ENCODE data around the gene SOX11. TPM values are rescaled to one million over a fixed set of nuclear protein-coding genes. Genes with fewer than 3 reads are reported as not detected.

Gene SOX11
- total and polyA plus RNA-seq, 2 of the 8 experiments (the other 6 are each of a cell fraction or from before 2014, with no cell fraction given): 9.0 to 55.6 TPM

- Histone ChIP-seq H2BK15ac (ENCODE audit: low read length) (no peak overlapping the region), H2BK120ac (replicated peaks; ENCODE audit: low read depth, low read length) (no peak overlapping the region), H3K27ac (ENCODE audit: low read depth, low read length) (no peak overlapping the region), H3K79me1 (ENCODE audit: low read depth, low read length) (no peaks in the 10 kb centered on the region), H4K20me1 (replicated peaks in 1 of 2; ENCODE audit: control insufficient read depth in 1 of 2, insufficient read depth in 2 of 2, low read length in 2 of 2) (no peaks in the 10 kb centered on the region), H3K23me2 (ENCODE audit: low read depth, low read length) (no peaks in the 10 kb centered on the region; the same call in 1 of the 2 replicates), H3K4me1 (replicated peaks in 1 of 4; ENCODE audit: control insufficient read depth in 3 of 4, insufficient read depth in 4 of 4, low read length in 3 of 4) (peaks cover 0 to 3% (median 0%) of the 10 kb centered on the region in 4 experiments; a peak in 2 of 7 replicates), H3K14ac (ENCODE audit: insufficient read length) (no peak overlapping the region), H3K36me3 (ENCODE audit: control insufficient read depth in 2 of 4, insufficient read depth in 4 of 4, low read length in 3 of 4) (no peaks in the 10 kb centered on the region; a peak in 1 of 8 replicates), H4K8ac (ENCODE audit: extremely low read depth, insufficient read depth, low read length) (no peak overlapping the region; the same call in 1 of the 2 replicates), H3K27me3 (replicated peaks in 1 of 4; ENCODE audit: control insufficient read depth in 3 of 4, extremely low read depth in 1 of 4, insufficient read depth in 3 of 4, low read length in 3 of 4) (no peaks in the 10 kb centered on the region), H3K18ac (ENCODE audit: extremely low read depth, low read length) (no peak overlapping the region; the same call in 1 of the 2 replicates), H2BK12ac (ENCODE audit: low read depth, low read length) (no peak overlapping the region), H4K91ac (replicated peaks; ENCODE audit: insufficient read length, low read length) (peak overlapping the region; percentile 38), H4K5ac (ENCODE audit: insufficient read length, low read depth, low read length) (peak overlapping the region; percentile 4), H2AK5ac (ENCODE audit: low read depth, low read length) (no peak overlapping the region), H3K4me2 (ENCODE audit: insufficient read depth in 1 of 2, low read depth in 2 of 2, low read length in 2 of 2) (no peak overlapping the region), H3K79me2 (ENCODE audit: control insufficient read depth in 1 of 2, insufficient read depth in 2 of 2, low read length in 2 of 2) (no peaks in the 10 kb centered on the region), H3K4ac (replicated peaks; ENCODE audit: insufficient read length, low read depth, low read length) (no peak overlapping the region), H3K4me3 (ENCODE audit: extremely low read depth in 1 of 4, insufficient read depth in 2 of 4, low read depth in 3 of 4, low read length in 4 of 4) (no peak overlapping the region), H3K9ac (replicated peaks in 1 of 4; ENCODE audit: extremely low read depth in 1 of 4, low read depth in 3 of 4, low read length in 3 of 4) (no peak overlapping the region), H3K56ac (replicated peaks; ENCODE audit: insufficient read length, low read depth, low read length) (no peak overlapping the region), H2BK5ac (ENCODE audit: low read depth, low read length) (no peak overlapping the region), H2AFZ (ENCODE audit: low read length) (no peak overlapping the region), H3K9me3 (ENCODE audit: insufficient read depth in 2 of 2, low read depth in 1 of 2, low read length in 1 of 2) (no peaks in the 10 kb centered on the region), H3K23ac (ENCODE audit: insufficient read length) (no peak overlapping the region), H2BK20ac (ENCODE audit: low read length) (no peak overlapping the region)
- POLR2A ChIA-PET (ENCODE audit: partially characterized antibody): no interaction called here
- WGBS, 2 experiments (ENCODE audit: extremely low coverage in 1 of 2, insufficient coverage in 1 of 2, insufficient read length in 1 of 2, insufficient replicate concordance in 2 of 2, low coverage in 1 of 2, low lambda C conversion rate in 2 of 2, missing lambda C conversion rate in 1 of 2): 92% methylated on average over 3 of the region's 6 CpGs; no CpG with 5 or more reads in 1 of the 2 experiments
- DNase-seq (ENCODE audit: low read depth in 1 of 2, low spot score in 2 of 2) (no peak), FAIRE-seq (no peak)
- CTCF ChIA-PET (ENCODE audit: partially characterized antibody): no interaction called here
- TF ChIP-seq EGR1 (IDR thresholded peaks at IDR 0.05; ENCODE audit: borderline replicate concordance, low read depth, low read length) (no peak), KDM1A (IDR thresholded peaks at IDR 0.05; ENCODE audit: borderline replicate concordance, low read length) (no peak), TAF7 (optimal IDR thresholded peaks at IDR 0.05; ENCODE audit: borderline replicate concordance, low read depth, low read length) (no peak), ATF3 (IDR thresholded peaks at IDR 0.05; ENCODE audit: insufficient read depth, low read depth, low read length) (no peak), MAFK (IDR thresholded peaks at IDR 0.05; ENCODE audit: low read depth, low read length) (no peak), SP2 (IDR thresholded peaks at IDR 0.05; ENCODE audit: low read length) (no peak)
- TF ChIP-seq, protein P1, sequence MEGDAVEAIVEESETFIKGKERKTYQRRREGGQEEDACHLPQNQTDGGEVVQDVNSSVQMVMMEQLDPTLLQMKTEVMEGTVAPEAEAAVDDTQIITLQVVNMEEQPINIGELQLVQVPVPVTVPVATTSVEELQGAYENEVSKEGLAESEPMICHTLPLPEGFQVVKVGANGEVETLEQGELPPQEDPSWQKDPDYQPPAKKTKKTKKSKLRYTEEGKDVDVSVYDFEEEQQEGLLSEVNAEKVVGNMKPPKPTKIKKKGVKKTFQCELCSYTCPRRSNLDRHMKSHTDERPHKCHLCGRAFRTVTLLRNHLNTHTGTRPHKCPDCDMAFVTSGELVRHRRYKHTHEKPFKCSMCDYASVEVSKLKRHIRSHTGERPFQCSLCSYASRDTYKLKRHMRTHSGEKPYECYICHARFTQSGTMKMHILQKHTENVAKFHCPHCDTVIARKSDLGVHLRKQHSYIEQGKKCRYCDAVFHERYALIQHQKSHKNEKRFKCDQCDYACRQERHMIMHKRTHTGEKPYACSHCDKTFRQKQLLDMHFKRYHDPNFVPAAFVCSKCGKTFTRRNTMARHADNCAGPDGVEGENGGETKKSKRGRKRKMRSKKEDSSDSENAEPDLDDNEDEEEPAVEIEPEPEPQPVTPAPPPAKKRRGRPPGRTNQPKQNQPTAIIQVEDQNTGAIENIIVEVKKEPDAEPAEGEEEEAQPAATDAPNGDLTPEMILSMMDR (IDR thresholded peaks at IDR 0.05; ENCODE audit: control extremely low read depth in 1 of 3, insufficient read depth in 1 of 3, low read depth in 1 of 3, low read length in 3 of 3): no peak
Observed at GRCh38 chr2:5735521-5735861, 43.3 kb downstream of the SOX11 start.
